NOMO-1 treated with DMSO at 0.1 percent for 48 hours (cell line): Measurements from ENCODE around the gene ZNF649.

Experiments
- DNase-seq: peaks from one replicate; lab custom pipeline; 2025; ENCODE audit not compliant: unreplicated experiment; lab: John Stamatoyannopoulos, UW

ZNF649 gene

DNA sequence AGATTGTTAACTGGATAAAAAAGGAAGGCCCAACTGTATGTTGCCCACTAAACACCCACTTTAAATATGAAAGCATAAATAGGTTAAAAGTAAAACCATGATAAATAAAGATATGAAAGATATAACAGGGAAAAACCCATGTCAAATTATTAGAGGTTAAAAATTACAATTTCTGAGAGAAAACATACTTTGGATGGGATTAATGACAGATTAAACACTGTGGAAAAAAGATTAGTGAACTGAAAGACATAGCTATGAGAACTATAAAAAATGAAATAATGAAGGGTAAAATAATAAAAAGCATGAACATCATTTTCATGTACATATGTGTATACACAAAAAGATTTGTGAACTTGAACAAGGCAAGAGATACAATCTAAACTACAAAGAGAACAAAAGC, 14.9 kb downstream of the ZNF649 start:
- DNase-seq, result no peak

DNA sequence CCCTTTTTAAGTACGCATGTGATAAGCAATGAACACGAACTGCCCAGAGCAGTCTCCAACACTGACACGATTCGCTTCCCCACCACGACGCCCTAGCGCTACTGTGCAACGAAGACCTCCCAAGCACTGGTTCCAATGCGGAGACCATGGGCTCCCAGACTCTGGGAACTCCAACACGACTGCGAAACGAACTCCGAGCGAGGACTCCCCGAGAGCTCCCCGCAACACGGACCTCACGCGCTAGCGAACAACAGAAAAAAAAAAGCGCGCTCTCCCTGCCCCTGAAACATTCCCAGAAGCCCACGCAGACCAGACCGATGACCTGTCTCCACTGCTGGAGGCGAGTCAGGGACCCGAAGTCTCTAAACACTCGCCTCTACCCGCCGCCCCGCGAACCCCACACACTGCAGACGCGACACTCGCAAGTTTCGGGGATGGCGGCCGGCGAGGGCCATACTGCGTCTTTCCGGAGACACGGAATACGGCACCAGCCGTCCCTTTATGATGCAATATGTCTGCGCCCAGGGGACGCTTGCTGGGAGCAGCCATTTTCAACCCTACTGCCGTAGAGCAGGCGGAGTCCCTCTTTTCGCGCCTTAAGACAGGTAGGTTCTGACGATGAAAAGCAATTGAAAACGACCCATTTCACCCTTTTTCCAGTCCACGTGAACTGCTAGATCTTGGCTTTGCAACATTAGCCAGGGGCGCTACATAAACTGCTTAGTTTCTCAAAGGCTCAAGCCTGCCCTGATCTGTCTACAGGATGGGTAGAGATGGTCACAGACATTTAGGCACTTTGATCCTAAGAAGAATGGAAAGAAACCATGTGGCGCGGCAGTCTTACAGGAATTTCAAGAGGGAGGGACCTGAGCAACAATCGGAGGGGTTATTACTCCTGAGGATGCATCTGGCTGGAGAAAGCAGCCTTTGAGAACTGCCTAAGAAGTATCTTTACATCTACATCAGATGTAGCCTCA, 17.0 kb downstream of the ZNF649 start, which contains the start of gene ZNF577:
TSS of gene ZNF577 (minus strand) at position 430 of the 977 bp plus-strand sequence. CDS start 7,569 bp downstream, outside the sequence.
- DNase-seq, result no peak

DNA sequence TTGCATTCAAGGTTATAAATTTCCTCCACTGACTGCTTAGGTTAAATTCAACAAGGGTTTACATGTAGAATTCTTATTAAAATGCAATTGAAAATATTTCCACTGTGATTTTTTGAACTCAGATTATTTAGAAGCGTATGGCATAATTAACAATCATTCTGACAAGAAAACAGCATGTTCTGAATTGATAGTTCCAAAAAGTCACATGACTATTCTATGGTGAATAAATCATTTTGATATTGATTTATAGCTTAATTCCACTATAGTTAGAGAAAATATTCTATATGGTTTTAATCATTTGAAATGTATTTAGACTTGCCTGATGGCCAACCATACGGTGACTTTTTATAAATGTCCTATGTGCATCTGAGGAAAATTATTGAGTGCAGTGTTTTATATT, 20.1 kb downstream of the ZNF649 start:
- no peak for DNase-seq

DNA sequence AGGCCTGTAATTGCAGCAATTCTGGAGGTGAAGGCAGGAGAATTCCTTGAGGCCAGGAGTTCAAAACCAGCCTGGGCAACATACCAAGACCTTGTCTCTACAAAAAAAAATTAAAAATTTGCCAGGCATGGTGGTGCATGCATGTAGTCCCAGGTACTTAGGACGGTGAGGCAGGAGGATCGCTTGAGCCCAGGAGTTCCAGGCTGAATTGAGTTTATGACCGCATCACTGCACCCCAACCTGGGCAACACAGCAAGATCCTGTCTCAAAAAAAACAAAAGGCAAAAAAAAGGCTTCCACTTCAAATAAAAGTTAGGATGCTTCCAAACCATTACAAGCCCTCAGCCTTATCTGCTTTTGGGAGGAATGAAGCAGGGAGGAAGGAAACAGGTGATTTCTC, 22.3 kb downstream of the ZNF649 start:
- DNase-seq, result no peak

DNA sequence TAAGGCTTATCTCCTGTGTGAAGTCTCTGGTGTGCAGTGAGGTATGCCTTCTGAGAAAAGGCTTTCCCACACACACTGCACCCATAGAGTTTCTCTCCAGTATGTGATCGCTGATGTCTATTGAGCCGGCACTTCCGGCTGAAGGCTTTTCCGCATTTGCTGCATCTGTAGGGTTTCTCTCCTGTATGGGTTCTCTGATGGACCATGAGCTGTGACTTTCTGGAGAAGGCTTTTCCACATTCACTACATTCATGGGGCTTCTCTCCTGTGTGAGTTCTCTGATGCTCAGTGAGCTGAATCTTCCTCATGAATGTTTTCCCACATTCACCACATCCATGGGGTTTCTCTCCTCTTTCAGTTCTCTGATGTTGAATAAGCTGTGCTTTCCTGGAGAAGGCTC, 31.7 kb downstream of the ZNF649 start:
- no peak for DNase-seq

DNA sequence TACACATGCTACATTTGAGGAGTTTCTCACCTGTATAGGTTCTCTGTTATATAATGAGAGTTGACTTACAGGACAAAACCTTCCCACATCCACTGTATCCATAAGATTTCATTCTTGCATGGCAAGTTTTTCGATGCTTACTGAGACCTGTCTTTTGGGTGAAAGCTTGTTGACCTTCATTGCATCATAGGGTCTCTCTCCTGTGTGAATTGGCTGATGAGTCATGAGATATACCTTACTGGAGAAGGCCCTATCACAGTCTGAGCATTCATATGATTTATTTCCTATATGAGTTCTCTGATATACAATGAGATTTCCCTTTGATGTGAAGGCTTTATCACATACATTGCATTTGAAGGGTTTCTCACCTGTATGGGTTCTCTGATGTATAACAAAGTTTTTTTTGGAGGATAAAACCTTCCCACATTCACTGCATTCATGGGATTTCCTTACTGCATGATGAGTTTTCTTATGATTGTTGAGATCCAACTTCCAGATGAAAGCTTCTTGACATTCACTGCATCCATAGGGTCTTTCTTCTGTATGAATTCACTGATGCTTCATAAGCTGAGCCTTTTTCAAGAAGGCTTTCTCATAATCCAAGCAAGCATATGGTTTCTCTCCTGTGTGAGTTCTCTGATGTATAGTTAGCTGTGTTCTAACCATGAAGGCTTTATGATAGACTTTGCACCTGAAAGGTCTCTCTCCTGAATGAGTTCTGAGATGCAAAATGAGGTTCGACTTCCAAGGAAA, 42.8 kb downstream of the ZNF649 start:
- DNase-seq, result no peak
